Upper lobe of left lung (tissue), 4 donors: ENCODE data around the gene CFAP298.

Experiments used
- CTCF ChIP-seq, 6 experiments: fragments of 450-650 bp in 4 of 6; fragments of 200-600 bp in 2 of 6; sonication (generic) in 2 of 6; IDR thresholded peaks; one replicate each; pipeline ENCODE4 v1.5.1; 2016 to 2019; ENCODE audit warnings: antibody characterized with exemption in 6 of 6
- EP300 ChIP-seq, 4 donors: sonication (generic); formaldehyde crosslinking; IDR thresholded peaks; one replicate each; pipeline ENCODE4 v1.5.1; 2017; ENCODE audit warnings: antibody characterized with exemption in 4 of 4, control low read depth in 2 of 4
- POLR2A ChIP-seq, 4 donors: fragments of 450-650 bp; IDR thresholded peaks; one replicate each; pipeline ENCODE4 v1.5.1; 2016 to 2017; ENCODE audit warnings: antibody characterized with exemption in 4 of 4, mild to moderate bottlenecking in 2 of 4
- POLR2AphosphoS5 ChIP-seq, 2 donors: sonication (generic); formaldehyde crosslinking; IDR thresholded peaks; one replicate each; pipeline ENCODE4 v1.5.1; 2017; ENCODE audit warnings: antibody characterized with exemption in 2 of 2

- TF ChIP-seq CTCF (IDR thresholded peaks at IDR 0.05) = no peak
- TF ChIP-seq POLR2AphosphoS5 (IDR thresholded peaks at IDR 0.05) = no peak
- no peak for TF ChIP-seq EP300 (IDR thresholded peaks at IDR 0.05)
- no peak for TF ChIP-seq POLR2A (IDR thresholded peaks at IDR 0.05)
These were observed 46.3 kb upstream of the CFAP298 start for GRCh38 chr21:32658524-32658923.
